K562 (cell line): ENCODE measurements around the gene CPED1. TPM values are rescaled to one million over a fixed set of nuclear protein-coding genes. Genes with fewer than 3 reads are reported as not detected.

ENCODE experiments used
- E2F8 ChIP-seq: fragments of 450-650 bp; IDR thresholded peaks from 2 replicates; pipeline ENCODE4 v1.7.1; 2018; ENCODE audit warnings: mild to moderate bottlenecking, low read depth; ENCODE audit not compliant: partially characterized antibody
- HMBOX1 ChIP-seq: sonication (generic); IDR thresholded peaks from 2 replicates; pipeline ENCODE4 v1.6.1; 2016
- NFE2L1 ChIP-seq: fragments of 450-650 bp; IDR thresholded peaks from 2 replicates; pipeline ENCODE4 v1.6.1; 2016; ENCODE audit warnings: missing genetic modification characterization, low read depth, mild to moderate bottlenecking, missing compliant biosample characterization, moderate library complexity, borderline replicate concordance
- U2AF2 ChIP-seq: fragments of 200-400 bp; formaldehyde crosslinking; optimal IDR thresholded peaks from 2 replicates; pipeline ENCODE3; 2017; ENCODE audit warnings: low read depth, mild to moderate bottlenecking, low read length
- XRCC3 ChIP-seq: fragments of 450-650 bp; IDR thresholded peaks from 2 replicates; pipeline ENCODE4 v1.6.1; 2017; ENCODE audit warnings: mild to moderate bottlenecking, moderate library complexity
- ZBED1 ChIP-seq: IDR thresholded peaks from 2 replicates; pipeline ENCODE4 v1.6.1; 2014
- ZFX ChIP-seq: sonication (generic); formaldehyde crosslinking; IDR thresholded peaks from 2 replicates; pipeline ENCODE4 v1.8.0; 2022; ENCODE audit warnings: mild to moderate bottlenecking, missing genetic modification reagents, moderate library complexity
- ZNF354B ChIP-seq: fragments of 250-450 bp; sonication (Bioruptor Pico); IDR thresholded peaks from 2 replicates; pipeline ENCODE4 v1.4.0; 2020
- ZNF589 ChIP-seq: fragments of 200-800 bp; sonication (Bioruptor generic); IDR thresholded peaks from 2 replicates; pipeline ENCODE4 v1.6.1; 2016; ENCODE audit warnings: low read depth, missing genetic modification characterization, missing compliant biosample characterization
- polyA plus RNA-seq, 8 experiments: library from polyadenylated mRNA; depleted of rRNA in 4 of 8; stranded (reverse) in 5 of 8; unstranded in 3 of 8; fragments of >200 nt; fragmentation: Nextera tagmentation in 2 of 8; fragmentation: Illumina TruSeq in 1 of 8; extraction: Ambion mirVana in 2 of 8; extraction: Trizol in 1 of 8; gene quantifications; 2 replicates each; pipeline versions ENCODE4 v1.2.1 to v1.2.3, GENCODE V29; 2011 to 2014; ENCODE audit warnings: inconsistent platforms in 1 of 8, missing spikeins in 1 of 8
- total RNA-seq, 7 experiments: library from RNA; depleted of rRNA in 6 of 7; stranded (reverse); fragments of >200 nt in 6 of 7; fragmentation: Illumina TruSeq in 2 of 7; extraction: Trizol in 2 of 7; gene quantifications; 2 replicates each; pipeline versions ENCODE4 v1.2.1 to v1.2.3, GENCODE V29; 2011 to 2021; ENCODE audit warnings: low replicate concordance in 1 of 7
- TF ChIP-seq, protein P1 (sequence below), 3 experiments: fragments of 200-800 bp in 1 of 3; sonication (Bioruptor generic) in 1 of 3; sonication (generic) in 1 of 3; formaldehyde crosslinking in 1 of 3; IDR thresholded peaks; 2 replicates each; pipeline versions ENCODE4 v1.6.1 to v1.8.0; 2016 to 2022; ENCODE audit warnings: mild to moderate bottlenecking in 2 of 3, missing compliant biosample characterization in 2 of 3, missing genetic modification characterization in 2 of 3, missing genetic modification reagents in 1 of 3

CPED1 gene
- total and polyA plus RNA-seq, 9 of the 15 experiments (the other 6 are each of a cell fraction or from before 2014, with no cell fraction given), result 195 to 393 (median 290) TPM

GRCh38 chr7:121042195-121042594 lies 53.7 kb downstream of the CPED1 start (continued):
- no peak for TF ChIP-seq E2F8
- TF ChIP-seq NFE2L1, result no peak
- TF ChIP-seq U2AF2, result no peak
- peak; percentile 10; the same call in 1 of the 2 replicates for TF ChIP-seq ZNF589 (CRISPR knock-in tag)
- TF ChIP-seq XRCC3, result no peak
- TF ChIP-seq, protein P1, sequence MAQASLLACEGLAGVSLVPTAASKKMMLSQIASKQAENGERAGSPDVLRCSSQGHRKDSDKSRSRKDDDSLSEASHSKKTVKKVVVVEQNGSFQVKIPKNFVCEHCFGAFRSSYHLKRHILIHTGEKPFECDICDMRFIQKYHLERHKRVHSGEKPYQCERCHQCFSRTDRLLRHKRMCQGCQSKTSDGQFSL (CRISPR knock-in tag; IDR thresholded peaks at IDR 0.05), result no peak
- TF ChIP-seq, protein P1 (tag; IDR thresholded peaks at IDR 0.05), result no peak
- TF ChIP-seq ZFX (CRISPR knock-in tag), result no peak
- no peak for TF ChIP-seq ZNF354B (CRISPR knock-in tag)
- no peak for TF ChIP-seq ZBED1
- no peak for TF ChIP-seq HMBOX1
- TF ChIP-seq, all 486 proteins: peak for 24
